Liver (tissue), 9 donors: ENCODE measurements around the gene TCERG1. TPM values are rescaled to one million over a fixed set of nuclear protein-coding genes. Genes with fewer than 3 reads are reported as not detected.

ENCODE experiments used
- DNase-seq: peaks from one replicate; pipeline ENCODE4 v3.0.0-alpha.2; 2017; ENCODE audit warnings: low spot score
- H3K27ac ChIP-seq, 2 donors: one replicate each; pipeline ENCODE4 v1.7.0; 2013; ENCODE audit warnings: inconsistent platforms in 2 of 2, low read length in 2 of 2, control low read depth in 1 of 2, low read depth in 1 of 2, mild to moderate bottlenecking in 1 of 2
- H3K27me3 ChIP-seq, 4 donors: one replicate each; pipeline versions ENCODE4 v1.6.1 to v1.7.0; 2013; ENCODE audit warnings: low read length in 3 of 4, inconsistent platforms in 1 of 4, mild to moderate bottlenecking in 1 of 4, moderate library complexity in 1 of 4; ENCODE audit not compliant: control insufficient read depth in 4 of 4, insufficient read depth in 4 of 4
- H3K36me3 ChIP-seq, 4 donors: one replicate each; pipeline versions ENCODE4 v1.6.1 to v1.7.0; 2013; ENCODE audit warnings: low read length in 3 of 4, mild to moderate bottlenecking in 3 of 4, low read depth in 1 of 4, moderate library complexity in 1 of 4; ENCODE audit not compliant: control insufficient read depth in 4 of 4, insufficient read depth in 3 of 4
- H3K4me1 ChIP-seq, 4 donors: one replicate each; pipeline versions ENCODE4 v1.6.1 to v1.7.0; 2013; ENCODE audit warnings: low read length in 3 of 4, mild to moderate bottlenecking in 3 of 4, moderate library complexity in 1 of 4; ENCODE audit not compliant: control insufficient read depth in 4 of 4, insufficient read depth in 4 of 4
- H3K4me3 ChIP-seq, 3 donors: one replicate each; pipeline versions ENCODE4 v1.6.1 to v1.7.0; 2013; ENCODE audit warnings: low read length in 3 of 3, control low read depth in 1 of 3, low read depth in 1 of 3, mild to moderate bottlenecking in 1 of 3
- H3K9ac ChIP-seq, 2 donors: one replicate each; pipeline ENCODE4 v1.7.0; 2013; ENCODE audit warnings: low read length in 2 of 2, mild to moderate bottlenecking in 2 of 2, moderate library complexity in 2 of 2, control low read depth in 1 of 2, low read depth in 1 of 2
- H3K9me3 ChIP-seq, 4 donors: one replicate each; pipeline versions ENCODE4 v1.6.1 to v1.7.0; 2013; ENCODE audit warnings: low read length in 3 of 4; ENCODE audit not compliant: control insufficient read depth in 4 of 4
- ATF3 ChIP-seq: IDR thresholded peaks from 2 replicates; pipeline ENCODE4 v1.6.1; 2016; ENCODE audit warnings: antibody characterized with exemption
- CTCF ChIP-seq: fragments of 150-350 bp; IDR thresholded peaks from 2 replicates; pipeline ENCODE4 v1.5.1; 2017; ENCODE audit warnings: improper control_type of control experiment, low read depth, low read length; ENCODE audit not compliant: missing input control
- FOXA1 ChIP-seq: IDR thresholded peaks from 2 replicates; pipeline ENCODE4 v1.6.1; 2016; ENCODE audit warnings: antibody characterized with exemption
- GABPA ChIP-seq, 2 donors: IDR thresholded peaks in 1 of 2; conservative IDR thresholded peaks in 1 of 2; 2 replicates each; pipeline ENCODE4 v1.6.1; 2016; ENCODE audit warnings: antibody characterized with exemption in 2 of 2, mild to moderate bottlenecking in 1 of 2, moderate library complexity in 1 of 2
- HNF4A ChIP-seq, 2 donors: conservative IDR thresholded peaks; 2 replicates each; pipeline ENCODE4 v1.6.1; 2016; ENCODE audit warnings: antibody characterized with exemption in 2 of 2, mild to moderate bottlenecking in 2 of 2
- HNF4G ChIP-seq: IDR thresholded peaks from 2 replicates; pipeline ENCODE4 v1.6.1; 2016; ENCODE audit warnings: antibody characterized with exemption
- JUND ChIP-seq, 2 donors: IDR thresholded peaks; 2 replicates each; pipeline ENCODE4 v1.6.1; 2016; ENCODE audit warnings: antibody characterized with exemption in 2 of 2
- RAD21 ChIP-seq, 2 donors: IDR thresholded peaks; 2 replicates each; pipeline ENCODE4 v1.6.1; 2016; ENCODE audit warnings: antibody characterized with exemption in 2 of 2, mild to moderate bottlenecking in 2 of 2
- RXRA ChIP-seq, 2 donors: IDR thresholded peaks; 2 replicates each; pipeline ENCODE4 v1.6.1; 2017 to 2018; ENCODE audit warnings: antibody characterized with exemption in 2 of 2, mild to moderate bottlenecking in 1 of 2
- SP1 ChIP-seq: IDR thresholded peaks from 2 replicates; pipeline ENCODE4 v1.6.1; 2018; ENCODE audit warnings: antibody characterized with exemption, mild to moderate bottlenecking
- TAF1 ChIP-seq: conservative IDR thresholded peaks from 2 replicates; pipeline ENCODE4 v1.6.1; 2016; ENCODE audit warnings: antibody characterized with exemption, mild to moderate bottlenecking
- YY1 ChIP-seq: IDR thresholded peaks from 2 replicates; pipeline ENCODE4 v1.6.1; 2016; ENCODE audit warnings: antibody characterized with exemption, mild to moderate bottlenecking
- ZBTB33 ChIP-seq: IDR thresholded peaks from 2 replicates; pipeline ENCODE4 v1.6.1; 2016; ENCODE audit warnings: antibody characterized with exemption
- WGBS: extraction: QIAGEN DNeasy Blood & Tissue Kit; methylation state at CpG from one replicate; pipeline ENCODE4 v1.1.7; 2013; 5-methylcytosine and 5-hydroxymethylcytosine counted together
- polyA plus RNA-seq, 2 donors: library from polyadenylated mRNA; stranded (reverse) in 1 of 2; unstranded in 1 of 2; fragments of 200-250 nt in 1 of 2; fragments of >200 nt in 1 of 2; fragmentation: Nextera tagmentation in 1 of 2; extraction: Ambion mirVana in 1 of 2; gene quantifications; one replicate each; pipeline versions ENCODE4 v1.2.1 to v1.2.3, GENCODE V29; 2013 to 2015
- total RNA-seq, 2 donors: library from RNA; depleted of rRNA; stranded (reverse); fragments of >200 nt; gene quantifications; one replicate each; pipeline ENCODE4 v1.2.3, GENCODE V29; 2014
- TF ChIP-seq, protein P1 (sequence below): IDR thresholded peaks from 2 replicates; pipeline ENCODE4 v1.6.1; 2016; ENCODE audit warnings: antibody characterized with exemption, mild to moderate bottlenecking
- TF ChIP-seq, protein P2 (sequence below): IDR thresholded peaks from 2 replicates; pipeline ENCODE4 v1.6.1; 2016; ENCODE audit warnings: antibody characterized with exemption
- donor health status: healthy.
- donor health status: healthy.
- donor health status: healthy.
- donor health status: healthy.
- donor health status: healthy.

Gene TCERG1
- total and polyA plus RNA-seq, 4 donors: 7.8 to 26.6 (median 16.0) TPM

DNA sequence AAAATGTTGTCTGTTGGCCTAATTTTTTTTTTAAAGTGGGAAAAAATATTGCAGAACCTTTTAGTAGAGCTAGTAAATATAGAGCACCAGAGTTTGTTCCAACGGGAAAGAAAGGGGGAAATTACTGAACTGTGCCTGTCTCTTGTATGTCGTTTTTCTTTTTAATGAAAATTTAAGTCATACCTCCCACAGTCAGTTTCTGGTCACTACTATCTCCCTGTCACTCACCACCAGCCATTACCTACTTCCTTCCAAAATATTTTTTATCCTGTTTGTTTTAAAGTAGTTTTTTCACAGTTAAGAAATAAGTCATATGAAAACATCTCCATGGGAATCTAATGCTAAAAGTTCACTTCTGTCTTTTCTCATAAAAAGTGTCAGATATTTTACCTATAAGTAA, 47.5 kb downstream of the TCERG1 start:
- no peaks in the 10 kb centered on the region for H3K27me3 ChIP-seq
- H3K27ac ChIP-seq: no peak overlapping the region
- no peaks in the 10 kb centered on the region for H3K4me1 ChIP-seq
- no peak overlapping the region for H3K9ac ChIP-seq
- TF ChIP-seq JUND (IDR thresholded peaks at IDR 0.05) (no peak), TAF1 (no peak), GABPA (IDR thresholded peaks at IDR 0.05 in 1 of 2, conservative IDR thresholded peaks at IDR 0.05 in 1 of 2) (no peak), RXRA (IDR thresholded peaks at IDR 0.05) (no peak), RAD21 (IDR thresholded peaks at IDR 0.05) (no peak), HNF4A (conservative IDR thresholded peaks at IDR 0.05) (no peak), HNF4G (no peak), ZBTB33 (no peak), FOXA1 (no peak), SP1 (no peak), YY1 (no peak)
- TF ChIP-seq, protein P1, sequence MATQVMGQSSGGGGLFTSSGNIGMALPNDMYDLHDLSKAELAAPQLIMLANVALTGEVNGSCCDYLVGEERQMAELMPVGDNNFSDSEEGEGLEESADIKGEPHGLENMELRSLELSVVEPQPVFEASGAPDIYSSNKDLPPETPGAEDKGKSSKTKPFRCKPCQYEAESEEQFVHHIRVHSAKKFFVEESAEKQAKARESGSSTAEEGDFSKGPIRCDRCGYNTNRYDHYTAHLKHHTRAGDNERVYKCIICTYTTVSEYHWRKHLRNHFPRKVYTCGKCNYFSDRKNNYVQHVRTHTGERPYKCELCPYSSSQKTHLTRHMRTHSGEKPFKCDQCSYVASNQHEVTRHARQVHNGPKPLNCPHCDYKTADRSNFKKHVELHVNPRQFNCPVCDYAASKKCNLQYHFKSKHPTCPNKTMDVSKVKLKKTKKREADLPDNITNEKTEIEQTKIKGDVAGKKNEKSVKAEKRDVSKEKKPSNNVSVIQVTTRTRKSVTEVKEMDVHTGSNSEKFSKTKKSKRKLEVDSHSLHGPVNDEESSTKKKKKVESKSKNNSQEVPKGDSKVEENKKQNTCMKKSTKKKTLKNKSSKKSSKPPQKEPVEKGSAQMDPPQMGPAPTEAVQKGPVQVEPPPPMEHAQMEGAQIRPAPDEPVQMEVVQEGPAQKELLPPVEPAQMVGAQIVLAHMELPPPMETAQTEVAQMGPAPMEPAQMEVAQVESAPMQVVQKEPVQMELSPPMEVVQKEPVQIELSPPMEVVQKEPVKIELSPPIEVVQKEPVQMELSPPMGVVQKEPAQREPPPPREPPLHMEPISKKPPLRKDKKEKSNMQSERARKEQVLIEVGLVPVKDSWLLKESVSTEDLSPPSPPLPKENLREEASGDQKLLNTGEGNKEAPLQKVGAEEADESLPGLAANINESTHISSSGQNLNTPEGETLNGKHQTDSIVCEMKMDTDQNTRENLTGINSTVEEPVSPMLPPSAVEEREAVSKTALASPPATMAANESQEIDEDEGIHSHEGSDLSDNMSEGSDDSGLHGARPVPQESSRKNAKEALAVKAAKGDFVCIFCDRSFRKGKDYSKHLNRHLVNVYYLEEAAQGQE: no peak
- no peak for DNase-seq
- H3K4me3 ChIP-seq: no peak overlapping the region
- WGBS: 82% methylated on average over 2 of the region's 2 CpGs
- H3K9me3 ChIP-seq: no peaks in the 10 kb centered on the region
- H3K36me3 ChIP-seq: peaks cover 0 to 15% (median 1%) of the 10 kb centered on the region in 4 donors

- Histone ChIP-seq H3K27ac (no peak overlapping the region), H3K9me3 (no peaks in the 10 kb centered on the region), H3K36me3 (peaks cover 0 to 23% (median 7%) of the 10 kb centered on the region in 4 donors), H3K4me3 (no peak overlapping the region), H3K4me1 (no peaks in the 10 kb centered on the region), H3K27me3 (no peaks in the 10 kb centered on the region), H3K9ac (no peak overlapping the region)
- TF ChIP-seq ATF3 (no peak), FOXA1 (no peak), HNF4A (conservative IDR thresholded peaks at IDR 0.05) (no peak), JUND (IDR thresholded peaks at IDR 0.05) (no peak), CTCF (no peak), SP1 (no peak), ZBTB33 (no peak), GABPA (IDR thresholded peaks at IDR 0.05 in 1 of 2, conservative IDR thresholded peaks at IDR 0.05 in 1 of 2) (no peak)
- TF ChIP-seq, protein P1: no peak
- TF ChIP-seq, protein P2, sequence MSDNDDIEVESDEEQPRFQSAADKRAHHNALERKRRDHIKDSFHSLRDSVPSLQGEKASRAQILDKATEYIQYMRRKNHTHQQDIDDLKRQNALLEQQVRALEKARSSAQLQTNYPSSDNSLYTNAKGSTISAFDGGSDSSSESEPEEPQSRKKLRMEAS: no peak
- 98% methylated on average over 4 of the region's 4 CpGs for WGBS
- DNase-seq: no peak
These were observed 52.5 kb downstream of the TCERG1 start for GRCh38 chr5:146499680-146500079.
